OCI-LY1 (cell line): ENCODE results near the gene UAP1.

Experiments
- H2AFZ ChIP-seq: fragments of 200-600 bp; sonication (generic), shearing (Covaris generic); 2 replicates; pipeline ENCODE4 v1.6.0; 2014; ENCODE audit warnings: antibody characterized with exemption, mild to moderate bottlenecking, low read length
- H3F3A ChIP-seq: fragments of 200-600 bp; sonication (generic), shearing (Covaris generic); 2 replicates; pipeline ENCODE4 v1.6.0; 2014; ENCODE audit warnings: mild to moderate bottlenecking, antibody characterized with exemption, low read length, moderate library complexity; ENCODE audit not compliant: insufficient read depth
- H3K27ac ChIP-seq: fragments of 200-600 bp; sonication (generic); 2 replicates; pipeline ENCODE4 v1.5.1; 2014; ENCODE audit warnings: low read length, mixed run types, mild to moderate bottlenecking, low read depth; ENCODE audit not compliant: poor library complexity, severe bottlenecking
- H3K27me3 ChIP-seq: fragments of 200-600 bp; sonication (generic); 2 replicates; pipeline ENCODE4 v1.6.0; 2014; ENCODE audit warnings: antibody characterized with exemption, mild to moderate bottlenecking, low read length, moderate library complexity; ENCODE audit not compliant: insufficient read depth
- H3K36me3 ChIP-seq: fragments of 200-600 bp; sonication (generic); 2 replicates; pipeline ENCODE4 v1.6.1; 2014; ENCODE audit warnings: mild to moderate bottlenecking, antibody characterized with exemption, low read length, moderate library complexity, mixed read lengths; ENCODE audit not compliant: insufficient read depth
- H3K4me1 ChIP-seq: fragments of 200-600 bp; sonication (generic); 2 replicates; pipeline ENCODE4 v1.5.1; 2014; ENCODE audit warnings: mild to moderate bottlenecking, low read length, moderate library complexity; ENCODE audit not compliant: insufficient read depth, severe bottlenecking
- H3K4me2 ChIP-seq: fragments of 200-600 bp; sonication (generic), shearing (Covaris generic); 2 replicates; pipeline ENCODE4 v1.6.1; 2014; ENCODE audit warnings: low read length
- H3K4me3 ChIP-seq: fragments of 200-600 bp; sonication (generic); 2 replicates; pipeline ENCODE4 v1.5.1; 2014; ENCODE audit warnings: low read length, low read depth, mild to moderate bottlenecking, mixed read lengths; ENCODE audit not compliant: poor library complexity, severe bottlenecking
- H3K79me2 ChIP-seq: fragments of 200-600 bp; shearing (Covaris generic); 2 replicates; pipeline ENCODE4 v1.6.1; 2016; ENCODE audit warnings: mixed run types, low read length, mixed read lengths; ENCODE audit not compliant: insufficient read depth
- H3K9ac ChIP-seq: fragments of 200-600 bp; sonication (generic), shearing (Covaris generic); 2 replicates; pipeline ENCODE4 v1.6.1; 2014; ENCODE audit warnings: mild to moderate bottlenecking, low read length, mixed read lengths
- H3K9me2 ChIP-seq: fragments of 200-600 bp; sonication (generic), shearing (Covaris generic); 2 replicates; pipeline ENCODE4 v1.6.1; 2014; ENCODE audit warnings: low read depth, mild to moderate bottlenecking, low read length, mixed read lengths
- H3K9me3 ChIP-seq: fragments of 200-600 bp; shearing (Covaris generic); 2 replicates; pipeline ENCODE4 v1.6.1; 2014; ENCODE audit warnings: low read length, mixed read lengths
- H4K20me1 ChIP-seq: fragments of 200-600 bp; sonication (generic), shearing (Covaris generic); 2 replicates; pipeline ENCODE4 v1.6.0; 2016; ENCODE audit warnings: mild to moderate bottlenecking, low read length; ENCODE audit not compliant: insufficient read depth
- EZH2 ChIP-seq: fragments of 200-600 bp; sonication (generic), shearing (Covaris generic); IDR thresholded peaks from 2 replicates; pipeline ENCODE4 v1.8.0; 2017; ENCODE audit warnings: borderline replicate concordance, mixed run types, mild to moderate bottlenecking, antibody characterized with exemption, low read length, moderate library complexity, mixed read lengths
- TF ChIP-seq, protein P1 (sequence below): fragments of 200-600 bp; sonication (generic), shearing (Covaris generic); IDR thresholded peaks from 2 replicates; pipeline ENCODE4 v1.5.1; 2017; ENCODE audit warnings: mild to moderate bottlenecking, antibody characterized with exemption, low read length, moderate library complexity, mixed read lengths

Gene UAP1

DNA sequence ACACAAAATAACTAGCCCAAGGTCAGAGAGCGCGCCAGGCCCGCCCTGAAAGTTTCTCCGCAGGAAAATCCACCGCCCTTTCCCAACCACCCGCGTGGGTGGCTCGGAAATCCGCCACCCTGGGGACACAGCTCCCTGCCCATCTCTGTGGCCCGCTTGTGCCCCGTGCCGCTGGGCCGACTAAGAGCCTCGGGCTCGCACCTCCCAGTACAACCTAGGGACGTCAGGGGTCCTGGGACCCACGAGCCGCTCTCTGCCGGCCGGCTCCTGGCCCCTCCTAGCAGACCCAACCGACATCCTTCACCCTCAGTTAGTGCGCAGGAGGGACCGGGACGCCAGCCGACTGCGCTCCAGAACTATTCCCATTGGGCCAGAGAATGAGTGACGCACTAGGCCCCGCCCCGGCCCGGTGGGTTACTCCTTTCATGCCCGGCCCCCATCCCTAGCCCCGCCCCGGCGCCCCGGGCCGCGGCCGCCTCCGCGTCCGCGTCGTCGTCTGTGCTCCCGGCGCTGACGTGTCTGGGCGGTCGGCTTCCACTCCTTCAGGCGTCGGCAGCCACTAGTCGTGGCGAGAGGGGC lies 396 bp upstream of the UAP1 start:
- Histone ChIP-seq H3K36me3 (no peaks in the 10 kb centered on the region), H3K4me3 (peak overlapping the region; percentile 86), H3K4me2 (peak overlapping the region; percentile 78), H3K9me2 (no peaks in the 10 kb centered on the region), H3F3A (no peaks in the 10 kb centered on the region), H4K20me1 (no peaks in the 10 kb centered on the region), H3K79me2 (peaks cover 14% of the 10 kb centered on the region; the same call in 1 of the 2 replicates), H3K27ac (peak overlapping the region; percentile 32), H2AFZ (peak overlapping the region; percentile 76; the same call in 1 of the 2 replicates), H3K27me3 (no peaks in the 10 kb centered on the region), H3K4me1 (peaks cover 19% of the 10 kb centered on the region), H3K9me3 (0 out of 2 replicates have a peak, but pooled peaks cover 3% of the 10 kb centered on the region), H3K9ac (peak overlapping the region; percentile 88)
- TF ChIP-seq, protein P1, sequence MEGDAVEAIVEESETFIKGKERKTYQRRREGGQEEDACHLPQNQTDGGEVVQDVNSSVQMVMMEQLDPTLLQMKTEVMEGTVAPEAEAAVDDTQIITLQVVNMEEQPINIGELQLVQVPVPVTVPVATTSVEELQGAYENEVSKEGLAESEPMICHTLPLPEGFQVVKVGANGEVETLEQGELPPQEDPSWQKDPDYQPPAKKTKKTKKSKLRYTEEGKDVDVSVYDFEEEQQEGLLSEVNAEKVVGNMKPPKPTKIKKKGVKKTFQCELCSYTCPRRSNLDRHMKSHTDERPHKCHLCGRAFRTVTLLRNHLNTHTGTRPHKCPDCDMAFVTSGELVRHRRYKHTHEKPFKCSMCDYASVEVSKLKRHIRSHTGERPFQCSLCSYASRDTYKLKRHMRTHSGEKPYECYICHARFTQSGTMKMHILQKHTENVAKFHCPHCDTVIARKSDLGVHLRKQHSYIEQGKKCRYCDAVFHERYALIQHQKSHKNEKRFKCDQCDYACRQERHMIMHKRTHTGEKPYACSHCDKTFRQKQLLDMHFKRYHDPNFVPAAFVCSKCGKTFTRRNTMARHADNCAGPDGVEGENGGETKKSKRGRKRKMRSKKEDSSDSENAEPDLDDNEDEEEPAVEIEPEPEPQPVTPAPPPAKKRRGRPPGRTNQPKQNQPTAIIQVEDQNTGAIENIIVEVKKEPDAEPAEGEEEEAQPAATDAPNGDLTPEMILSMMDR: no peak
- TF ChIP-seq EZH2: no peak

DNA sequence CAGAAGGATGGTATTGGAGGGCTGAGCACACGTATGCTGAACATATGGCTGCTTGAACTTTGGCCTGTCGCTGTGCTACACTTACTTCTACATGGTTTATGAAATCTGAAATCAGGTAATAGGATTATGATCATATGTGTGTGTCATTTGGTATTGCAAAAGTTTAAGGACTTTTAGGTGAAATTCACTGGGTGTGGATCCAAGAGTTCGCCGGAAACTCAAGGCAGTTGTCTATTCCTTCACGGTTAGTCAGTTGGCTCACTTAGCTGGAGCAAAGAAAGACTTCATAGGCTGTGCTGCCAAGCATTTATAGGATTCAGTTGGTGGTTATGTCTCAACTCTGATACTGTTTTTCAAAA lies 927 bp downstream of the UAP1 start:
- H3K9me3 ChIP-seq: 0 out of 2 replicates have a peak, but pooled peaks cover 3% of the 10 kb centered on the region
- H3K4me1 ChIP-seq: peaks cover 19% of the 10 kb centered on the region
- H3K36me3 ChIP-seq: peaks cover 8% of the 10 kb centered on the region; the same call in 1 of the 2 replicates
- no peaks in the 10 kb centered on the region for H4K20me1 ChIP-seq
- H3K27ac ChIP-seq: no peak overlapping the region
- no peak overlapping the region for H2AFZ ChIP-seq
- TF ChIP-seq, protein P1: no peak
- no peak for TF ChIP-seq EZH2
- no peaks in the 10 kb centered on the region for H3K27me3 ChIP-seq
- H3K9me2 ChIP-seq: no peaks in the 10 kb centered on the region
- H3K4me2 ChIP-seq: peak overlapping the region; percentile 78
- no peaks in the 10 kb centered on the region for H3F3A ChIP-seq
- peaks cover 14% of the 10 kb centered on the region; the same call in 1 of the 2 replicates for H3K79me2 ChIP-seq
- peak overlapping the region; percentile 88 for H3K9ac ChIP-seq
- peak overlapping the region; percentile 86 for H3K4me3 ChIP-seq

DNA sequence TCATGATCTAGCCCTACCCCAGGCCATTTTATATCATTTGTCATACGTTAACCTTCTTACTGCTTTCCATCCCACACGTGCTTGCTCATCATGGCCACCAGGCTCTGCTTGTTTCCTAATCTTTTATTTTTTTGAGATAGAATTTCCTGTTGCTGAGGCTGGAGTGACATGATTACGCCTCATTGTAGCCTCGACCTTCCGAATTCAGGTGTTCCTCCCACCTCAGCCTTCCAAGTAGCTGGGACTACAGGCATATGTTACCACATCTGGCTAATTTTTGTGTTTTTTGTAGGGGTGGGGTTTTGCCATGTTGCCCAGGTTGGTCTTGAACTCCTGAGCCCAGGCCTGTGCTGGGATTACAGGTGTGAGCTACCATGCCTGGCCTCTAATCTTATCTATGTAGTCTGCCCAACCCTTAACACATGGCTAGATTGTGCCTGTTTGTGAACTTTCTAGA lies 3.3 kb downstream of the UAP1 start:
- no peak overlapping the region for H3K9ac ChIP-seq
- peaks cover 19% of the 10 kb centered on the region for H3K4me1 ChIP-seq
- peaks cover 14% of the 10 kb centered on the region; the same call in 1 of the 2 replicates for H3K79me2 ChIP-seq
- TF ChIP-seq, protein P1: no peak
- TF ChIP-seq EZH2: no peak
- no peak overlapping the region for H3K4me3 ChIP-seq
- H2AFZ ChIP-seq: no peak overlapping the region
- H3K4me2 ChIP-seq: no peak overlapping the region
- no peaks in the 10 kb centered on the region for H3K27me3 ChIP-seq
- no peaks in the 10 kb centered on the region for H3K9me2 ChIP-seq
- 0 out of 2 replicates have a peak, but pooled peaks cover 1% of the 10 kb centered on the region for H3K9me3 ChIP-seq
- H3K36me3 ChIP-seq: peaks cover 21% of the 10 kb centered on the region; the same call in 1 of the 2 replicates
- no peaks in the 10 kb centered on the region for H4K20me1 ChIP-seq
- H3K27ac ChIP-seq: no peak overlapping the region
- H3F3A ChIP-seq: no peaks in the 10 kb centered on the region
